Uterus (tissue), 2 donors: ENCODE measurements around the gene PCGF6.

Experiments
- CTCF ChIP-seq, 4 experiments: fragments of 200-600 bp in 2 of 4; fragments of 450-650 bp in 2 of 4; sonication (generic) in 2 of 4; IDR thresholded peaks; one replicate each; pipeline ENCODE4 v1.5.1; 2016 to 2019; ENCODE audit warnings: antibody characterized with exemption in 4 of 4, mild to moderate bottlenecking in 2 of 4, moderate library complexity in 1 of 4
- POLR2A ChIP-seq, 2 donors: fragments of 450-650 bp; IDR thresholded peaks; one replicate each; pipeline ENCODE4 v1.6.1; 2016; ENCODE audit warnings: antibody characterized with exemption in 2 of 2, mild to moderate bottlenecking in 1 of 2, moderate library complexity in 1 of 2

GRCh38 chr10:103276896-103277712, 73.8 kb downstream of the PCGF6 start, which contains the start of gene INA:
- no peak for TF ChIP-seq CTCF (IDR thresholded peaks at IDR 0.05)
- TF ChIP-seq POLR2A (IDR thresholded peaks at IDR 0.05), result no peak
